AG04450 (cell line): Measurements from ENCODE around the gene RNF112. TPM values are rescaled to one million over a fixed set of nuclear protein-coding genes. Genes with fewer than 3 reads are reported as not detected.

Experiments used
- CTCF ChIA-PET: fragments of 300-600, 350-600 bp; formaldehyde crosslinking; extraction: SDS; loops from one replicate; lab custom pipeline; 2022; ENCODE audit warnings: antibody characterized with exemption, inconsistent platforms; lab: Charles Lee
- POLR2A ChIA-PET: fragments of 350-600 bp; formaldehyde crosslinking; extraction: SDS; loops from one replicate; lab custom pipeline; 2021; ENCODE audit warnings: antibody characterized with exemption, inconsistent platforms; lab: Yijun Ruan, JAX
- DNase-seq: peaks from one replicate; pipeline ENCODE4 v3.0.0-alpha.2; 2011; ENCODE audit warnings: low read depth, low spot score
- H3K27ac ChIP-seq: one replicate; pipeline ENCODE4 v1.5.1; 2012; ENCODE audit warnings: low read depth, low read length, control low read depth
- H3K27me3 ChIP-seq: one replicate; pipeline ENCODE4 v1.6.0; 2012; ENCODE audit warnings: low read length; ENCODE audit not compliant: control insufficient read depth, insufficient read depth
- H3K4me3 ChIP-seq: 2 replicates; pipeline ENCODE4 v1.5.1; 2011; ENCODE audit warnings: mild to moderate bottlenecking, low read depth, low read length, control low read depth
- H3K9me3 ChIP-seq: 2 replicates; pipeline ENCODE4 v1.5.1; 2012; ENCODE audit warnings: low read length; ENCODE audit not compliant: control insufficient read depth, insufficient read depth
- polyA plus RNA-seq: library from polyadenylated mRNA; depleted of rRNA; stranded (reverse); fragments of >200 nt; gene quantifications from 2 replicates; pipeline ENCODE4 v1.2.3, GENCODE V29; 2011
- TF ChIP-seq, protein P1 (sequence below): IDR thresholded peaks from 2 replicates; pipeline ENCODE4 v1.5.1; 2011; ENCODE audit warnings: low read depth, low read length, control low read depth, inconsistent platforms

RNF112 gene
- polyA plus RNA-seq, 1 experiment, result 3.3 TPM

DNA sequence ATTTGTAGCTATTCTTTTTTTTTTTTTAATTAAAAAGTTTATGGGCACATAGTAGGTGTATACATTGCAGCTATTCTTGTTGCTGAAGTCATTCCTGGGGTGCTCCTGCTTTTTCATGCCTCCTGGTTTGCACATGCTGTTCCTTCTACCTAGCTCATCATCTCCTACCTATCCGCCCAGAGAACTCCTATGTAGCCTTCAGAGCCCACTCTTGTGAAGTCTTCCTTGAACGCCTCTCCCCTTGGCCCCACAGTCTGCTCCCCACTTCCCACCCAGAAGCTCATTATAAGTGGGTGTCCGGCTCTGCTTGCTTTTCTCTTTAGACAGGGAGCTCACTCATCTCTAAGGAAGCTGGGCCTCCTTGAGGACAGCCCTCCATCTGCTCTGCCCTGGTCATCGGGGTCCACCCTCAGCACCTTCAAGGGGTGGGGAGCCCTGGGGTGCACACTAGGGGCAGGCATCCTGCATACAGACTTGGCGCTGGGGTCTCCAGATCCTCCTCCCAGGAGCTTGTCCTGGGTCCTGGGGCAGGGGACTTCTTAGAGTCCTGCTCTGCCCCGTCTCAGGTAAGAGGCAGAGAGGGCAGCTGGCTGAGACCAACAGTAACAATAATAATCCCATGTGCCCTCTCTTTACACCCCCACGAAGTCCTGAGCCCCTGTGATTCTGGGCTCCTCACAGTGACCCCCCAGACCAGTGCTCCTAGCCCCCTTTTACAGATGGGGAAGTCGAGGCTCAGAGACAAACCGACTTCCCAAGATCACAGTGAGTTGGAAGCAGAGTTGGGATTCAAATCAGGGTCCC is 45.0 kb upstream of the RNF112 start:
- H3K4me3 ChIP-seq, result no peak overlapping the region
- TF ChIP-seq, protein P1, sequence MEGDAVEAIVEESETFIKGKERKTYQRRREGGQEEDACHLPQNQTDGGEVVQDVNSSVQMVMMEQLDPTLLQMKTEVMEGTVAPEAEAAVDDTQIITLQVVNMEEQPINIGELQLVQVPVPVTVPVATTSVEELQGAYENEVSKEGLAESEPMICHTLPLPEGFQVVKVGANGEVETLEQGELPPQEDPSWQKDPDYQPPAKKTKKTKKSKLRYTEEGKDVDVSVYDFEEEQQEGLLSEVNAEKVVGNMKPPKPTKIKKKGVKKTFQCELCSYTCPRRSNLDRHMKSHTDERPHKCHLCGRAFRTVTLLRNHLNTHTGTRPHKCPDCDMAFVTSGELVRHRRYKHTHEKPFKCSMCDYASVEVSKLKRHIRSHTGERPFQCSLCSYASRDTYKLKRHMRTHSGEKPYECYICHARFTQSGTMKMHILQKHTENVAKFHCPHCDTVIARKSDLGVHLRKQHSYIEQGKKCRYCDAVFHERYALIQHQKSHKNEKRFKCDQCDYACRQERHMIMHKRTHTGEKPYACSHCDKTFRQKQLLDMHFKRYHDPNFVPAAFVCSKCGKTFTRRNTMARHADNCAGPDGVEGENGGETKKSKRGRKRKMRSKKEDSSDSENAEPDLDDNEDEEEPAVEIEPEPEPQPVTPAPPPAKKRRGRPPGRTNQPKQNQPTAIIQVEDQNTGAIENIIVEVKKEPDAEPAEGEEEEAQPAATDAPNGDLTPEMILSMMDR, result no peak
- H3K27me3 ChIP-seq, result no peaks in the 10 kb centered on the region
- CTCF ChIA-PET, result interaction anchor here (0.6 to 5.2 kb wide), 5 partner anchors 12 to 399 kb away, joined by 3 to 99 read pairs (median 9); partner anchors contain the start of gene MAPK7
- no peaks in the 10 kb centered on the region for H3K9me3 ChIP-seq
- no peak overlapping the region for H3K27ac ChIP-seq
- DNase-seq, result no peak
- POLR2A ChIA-PET, result interaction anchor here (0.7 to 0.9 kb wide), 2 partner anchors 12 to 19 kb away, joined by 3 to 4 read pairs; partner anchors contain the start of gene MAPK7

DNA sequence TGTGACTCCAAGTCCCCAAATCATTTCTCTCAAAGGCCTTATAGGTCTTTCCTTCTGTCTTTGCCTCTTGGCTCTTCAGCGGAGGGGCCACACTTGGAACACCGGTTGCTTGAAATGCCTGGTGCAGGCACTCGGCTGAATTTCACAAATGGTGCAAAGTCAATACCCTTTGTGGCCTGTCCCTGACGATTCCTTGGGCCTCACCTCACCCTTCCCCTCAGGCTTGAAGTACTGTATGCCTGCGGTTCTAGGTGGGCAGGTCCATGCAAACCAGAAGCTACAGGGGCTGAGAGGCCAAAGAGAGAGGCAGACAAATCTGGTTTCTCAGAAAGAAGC is 44.4 kb upstream of the RNF112 start:
- ChIA-PET CTCF (interaction anchor here (1.3 to 4.9 kb wide), 3 partner anchors 11 to 147 kb away, joined by 3 to 99 read pairs (median 5); partner anchors contain the start of gene MAPK7), POLR2A (no interaction called here)
- Histone ChIP-seq H3K27me3 (no peaks in the 10 kb centered on the region), H3K4me3 (no peak overlapping the region), H3K9me3 (no peaks in the 10 kb centered on the region), H3K27ac (no peak overlapping the region)
- TF ChIP-seq, protein P1, result no peak
- no peak for DNase-seq

- Histone ChIP-seq H3K27ac (no peak overlapping the region), H3K27me3 (no peaks in the 10 kb centered on the region), H3K9me3 (no peaks in the 10 kb centered on the region), H3K4me3 (no peak overlapping the region)
- ChIA-PET CTCF (interaction anchor here (1.3 to 1.8 kb wide), 2 partner anchors 79 to 399 kb away, joined by 5 to 6 read pairs; no protein-coding TSS in a partner anchor), POLR2A (no interaction called here)
- DNase-seq, result no peak
- TF ChIP-seq, protein P1, result no peak
These were observed 42.8 kb upstream of the RNF112 start for GRCh38 chr17:19368229-19368628.

DNA sequence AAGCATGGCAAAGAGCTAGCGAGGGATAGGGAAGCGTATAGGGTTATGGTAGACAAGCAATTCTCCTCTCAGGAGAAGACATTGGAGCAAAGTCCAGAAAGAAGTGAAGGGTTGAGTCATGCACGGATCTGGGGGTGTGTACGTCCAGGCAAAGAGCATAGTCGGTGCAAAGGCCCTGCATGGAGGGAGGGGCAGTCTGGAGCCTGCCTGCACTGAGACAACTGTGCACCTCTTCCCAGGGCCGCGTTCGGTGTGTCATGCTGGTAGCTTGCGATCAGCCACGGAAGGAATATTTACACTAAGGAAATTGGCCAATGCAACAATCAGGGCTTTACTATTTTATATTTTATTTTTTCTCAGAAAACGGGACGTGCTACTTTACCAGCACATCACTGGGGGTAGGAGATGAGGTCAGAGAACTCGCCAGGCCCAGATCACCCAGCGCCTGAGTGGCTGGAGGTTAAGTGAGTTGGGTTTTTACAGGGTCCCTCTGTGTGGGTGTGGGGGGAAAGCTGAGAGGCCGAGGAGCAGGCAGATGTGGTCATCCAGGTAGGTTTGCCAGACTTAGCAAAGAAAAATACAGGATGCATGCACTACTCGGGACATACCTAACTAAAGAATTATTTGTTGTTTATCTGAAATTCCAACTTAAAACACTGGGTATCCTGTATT is 41.8 kb upstream of the RNF112 start:
- no peaks in the 10 kb centered on the region for H3K9me3 ChIP-seq
- no peak overlapping the region for H3K27ac ChIP-seq
- ChIA-PET POLR2A (no interaction called here), CTCF (interaction anchor here (1.3 to 1.8 kb wide), 2 partner anchors 78 to 397 kb away, joined by 5 to 6 read pairs; no protein-coding TSS in a partner anchor)
- TF ChIP-seq, protein P1, result no peak
- H3K4me3 ChIP-seq, result no peak overlapping the region
- DNase-seq, result no peak
- H3K27me3 ChIP-seq, result no peaks in the 10 kb centered on the region
